ENCODE measurements around the gene ATP1A4.
"Not testable (repeated sequence)": the region's sequence is repeated elsewhere in the genome, so short reads cannot be mapped to it uniquely, and the experiment has no call there.

ATP1A4 gene

DNA sequence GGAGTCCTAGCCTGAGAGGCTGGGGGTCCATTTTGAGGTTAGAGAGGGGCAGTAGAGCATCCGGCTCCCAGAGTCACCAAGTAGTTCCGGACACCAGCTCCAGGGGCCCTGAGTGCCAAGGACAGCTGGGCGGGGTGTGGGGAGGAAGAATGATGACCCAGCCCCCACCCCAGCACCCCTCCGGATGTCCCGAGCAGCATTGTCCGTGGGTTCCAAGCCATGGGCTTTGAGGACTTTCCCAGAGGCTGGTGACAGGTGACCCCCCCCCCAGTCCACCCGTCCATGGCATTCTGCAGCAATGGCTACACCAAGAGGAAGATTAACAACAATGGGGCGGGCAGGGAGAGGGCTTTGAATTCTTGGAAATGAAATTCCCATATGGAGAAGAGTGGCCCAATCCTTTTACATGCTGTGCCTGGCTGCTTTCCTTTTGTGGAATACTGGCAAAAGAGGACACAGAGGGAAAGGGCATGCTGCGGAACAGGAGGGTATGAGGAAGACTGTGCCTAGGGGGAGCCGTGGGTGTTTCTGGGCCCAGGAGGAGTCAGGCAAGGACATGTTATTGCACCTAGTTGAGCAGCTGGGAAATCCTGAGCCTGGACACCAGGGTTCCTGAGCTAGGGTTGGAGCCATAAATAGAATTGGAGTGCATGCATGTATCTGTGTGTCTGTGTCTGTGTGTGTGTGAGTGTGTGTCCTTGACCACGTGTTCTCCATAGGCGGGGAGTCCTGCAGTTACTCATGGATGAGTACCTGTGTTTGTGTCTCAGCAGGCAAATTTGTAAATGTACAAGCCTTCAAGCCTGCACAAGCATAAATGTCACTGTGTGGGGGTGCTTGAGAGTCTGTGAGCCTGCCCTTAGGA is 34.9 kb upstream of the ATP1A4 start:
- no peak overlapping the region for H3K4me3 ChIP-seq (ENCODE audit: low read length)
- no peak for TF ChIP-seq ZNF274 (IDR thresholded peaks at IDR 0.05; ENCODE audit: low read depth, low read length)

DNA sequence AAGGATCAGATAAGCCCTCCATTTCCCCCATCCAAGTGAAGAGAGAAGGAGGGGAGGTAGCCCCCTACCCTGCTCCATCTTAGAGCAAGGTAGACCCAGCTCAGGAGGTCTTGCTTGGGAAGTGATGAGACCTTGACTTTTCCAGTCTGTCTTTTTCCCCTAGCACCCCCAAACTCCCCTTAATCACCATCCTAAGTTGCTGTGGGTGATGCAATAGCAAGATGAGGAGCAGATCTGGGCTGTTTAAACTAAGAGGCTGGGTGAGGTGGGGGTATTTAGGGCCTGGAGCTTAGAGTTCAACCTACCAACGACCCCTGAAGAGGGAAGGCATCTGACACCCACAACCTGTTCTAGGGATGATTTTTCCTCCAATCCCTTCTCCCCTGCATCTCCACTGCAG is 34.1 kb upstream of the ATP1A4 start:
- H3K4me3 ChIP-seq (ENCODE audit: low read length) = no peak overlapping the region
- no peak for TF ChIP-seq ZNF274 (IDR thresholded peaks at IDR 0.05; ENCODE audit: low read depth, low read length)

DNA sequence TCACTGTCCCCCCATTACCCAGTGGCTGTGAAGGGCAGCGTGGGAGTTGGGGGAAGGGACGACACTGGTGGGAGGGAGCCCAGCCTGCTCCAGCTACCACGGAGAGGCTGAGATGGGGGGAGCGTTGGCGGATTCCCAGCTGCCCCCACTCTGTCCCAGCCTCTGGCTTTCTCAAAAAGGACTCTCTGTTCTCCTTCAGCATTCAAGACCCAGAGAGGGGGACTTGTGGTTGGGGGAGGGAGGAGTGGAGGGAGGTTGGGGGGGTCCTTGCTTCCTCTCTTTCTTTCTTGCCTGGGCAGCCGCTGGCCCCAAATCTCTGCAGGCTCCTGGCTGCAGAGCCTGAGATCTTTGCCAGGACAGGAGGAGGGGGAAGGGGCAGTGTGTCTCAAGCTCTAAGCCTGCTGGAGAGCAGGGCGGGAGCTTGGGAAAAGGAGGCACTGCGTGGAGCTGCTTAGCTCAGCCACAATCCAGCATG is 33.7 kb upstream of the ATP1A4 start:
- no peak for TF ChIP-seq ZNF274 (IDR thresholded peaks at IDR 0.05; ENCODE audit: low read depth, low read length)
- no peak overlapping the region for H3K4me3 ChIP-seq (ENCODE audit: low read length)

DNA sequence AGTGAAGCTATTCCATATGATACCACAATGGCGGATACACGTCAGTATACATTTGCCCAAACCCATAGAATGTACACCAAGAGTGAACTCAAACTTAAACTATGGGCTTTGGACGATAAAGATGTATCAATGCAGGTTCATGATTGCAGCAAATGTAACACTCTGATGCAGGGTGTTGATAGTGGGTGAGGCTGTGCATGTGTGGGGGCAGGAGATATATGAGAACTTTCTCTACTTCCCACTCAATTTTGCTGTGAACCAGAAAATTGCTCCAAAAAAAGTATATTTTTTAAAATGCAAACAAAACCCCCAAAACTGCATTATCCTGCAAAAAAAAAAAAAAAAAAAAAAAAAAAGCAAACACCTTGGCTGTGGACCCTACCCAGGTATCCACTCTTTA is 32.5 kb upstream of the ATP1A4 start:
- H3K4me3 ChIP-seq (ENCODE audit: low read length) = no peak overlapping the region
- no peak for TF ChIP-seq ZNF274 (IDR thresholded peaks at IDR 0.05; ENCODE audit: low read depth, low read length)

DNA sequence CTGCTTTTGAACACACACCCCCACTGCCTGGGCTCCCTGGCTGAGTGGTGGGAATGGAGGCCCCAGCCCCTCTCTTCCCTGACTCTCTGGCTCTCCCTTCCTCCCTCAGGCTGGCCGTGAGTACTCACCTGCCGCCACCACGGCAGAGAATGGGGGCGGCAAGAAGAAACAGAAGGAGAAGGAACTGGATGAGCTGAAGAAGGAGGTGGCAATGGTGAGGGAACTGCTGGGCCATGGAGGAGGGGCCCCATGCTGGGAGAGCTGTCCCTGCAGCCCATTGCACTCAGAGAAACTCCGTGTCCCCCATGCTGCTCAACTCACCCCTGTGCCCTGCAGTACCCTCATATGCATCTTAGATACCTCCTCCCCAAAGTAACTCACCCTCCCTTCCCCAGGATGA is 30.6 kb upstream of the ATP1A4 start:
- TF ChIP-seq ZNF274 (IDR thresholded peaks at IDR 0.05; ENCODE audit: low read depth, low read length) = no peak
- no peak overlapping the region for H3K4me3 ChIP-seq (ENCODE audit: low read length)

DNA sequence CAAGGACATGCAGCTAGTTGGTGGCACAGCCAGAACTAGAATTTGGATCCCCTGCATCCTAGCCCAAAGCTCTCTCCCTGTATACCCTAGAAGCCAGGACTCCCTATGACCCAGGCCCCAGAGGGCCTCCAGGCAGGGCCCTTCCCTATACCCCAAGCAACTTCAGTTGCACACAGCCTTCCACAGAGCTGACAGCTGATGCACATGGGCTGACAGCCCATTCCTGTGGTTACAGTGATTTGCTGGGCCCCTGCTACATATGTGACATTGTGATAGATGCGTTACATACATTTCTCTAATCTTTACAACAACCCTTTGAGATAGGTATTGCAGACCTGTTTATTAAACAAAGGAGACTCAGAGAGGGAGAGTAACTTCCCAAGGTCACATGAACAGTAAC is 30.0 kb upstream of the ATP1A4 start:
- no peak for TF ChIP-seq ZNF274 (IDR thresholded peaks at IDR 0.05; ENCODE audit: low read depth, low read length)
- no peak overlapping the region for H3K4me3 ChIP-seq (ENCODE audit: low read length)

DNA sequence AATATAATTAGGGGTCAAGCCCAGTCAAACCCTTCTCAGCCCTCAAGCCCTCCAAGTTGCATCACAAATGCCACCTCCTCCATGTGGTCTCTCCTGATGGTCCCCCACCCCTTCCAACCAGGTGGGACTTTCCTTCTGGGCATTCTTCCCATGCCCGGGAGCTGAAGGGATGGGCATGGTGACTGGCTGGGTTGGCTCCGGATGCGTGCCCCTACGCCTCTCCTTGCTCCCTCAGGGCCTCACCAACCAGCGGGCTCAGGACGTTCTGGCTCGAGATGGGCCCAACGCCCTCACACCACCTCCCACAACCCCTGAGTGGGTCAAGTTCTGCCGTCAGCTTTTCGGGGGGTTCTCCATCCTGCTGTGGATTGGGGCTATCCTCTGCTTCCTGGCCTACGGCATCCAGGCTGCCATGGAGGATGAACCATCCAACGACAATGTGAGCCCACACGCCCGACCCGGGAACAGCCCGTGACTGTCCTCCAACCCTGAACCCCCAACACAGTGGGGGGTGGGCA is 28.4 kb upstream of the ATP1A4 start:
- no peak for TF ChIP-seq ZNF274 (IDR thresholded peaks at IDR 0.05; ENCODE audit: low read depth, low read length)
- H3K4me3 ChIP-seq (ENCODE audit: low read length) = no peak overlapping the region

DNA sequence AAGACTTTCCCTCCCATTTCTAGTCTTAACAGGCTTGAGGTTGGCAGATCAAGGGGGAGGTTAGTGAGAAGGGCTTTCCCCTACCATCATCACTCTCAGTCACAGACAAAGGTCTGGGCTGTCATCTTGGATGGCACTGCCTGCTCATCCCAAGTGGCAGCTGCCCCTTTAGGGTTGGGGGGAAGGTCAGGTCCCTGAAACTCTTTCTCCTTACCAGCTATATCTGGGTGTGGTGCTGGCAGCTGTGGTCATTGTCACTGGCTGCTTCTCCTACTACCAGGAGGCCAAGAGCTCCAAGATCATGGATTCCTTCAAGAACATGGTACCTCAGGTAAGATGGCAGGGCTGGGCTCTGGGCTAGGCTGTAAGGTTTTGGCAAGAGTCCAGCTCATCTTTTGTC is 27.7 kb upstream of the ATP1A4 start:
- TF ChIP-seq ZNF274 (IDR thresholded peaks at IDR 0.05; ENCODE audit: low read depth, low read length) = no peak
- H3K4me3 ChIP-seq (ENCODE audit: low read length) = no peak overlapping the region

DNA sequence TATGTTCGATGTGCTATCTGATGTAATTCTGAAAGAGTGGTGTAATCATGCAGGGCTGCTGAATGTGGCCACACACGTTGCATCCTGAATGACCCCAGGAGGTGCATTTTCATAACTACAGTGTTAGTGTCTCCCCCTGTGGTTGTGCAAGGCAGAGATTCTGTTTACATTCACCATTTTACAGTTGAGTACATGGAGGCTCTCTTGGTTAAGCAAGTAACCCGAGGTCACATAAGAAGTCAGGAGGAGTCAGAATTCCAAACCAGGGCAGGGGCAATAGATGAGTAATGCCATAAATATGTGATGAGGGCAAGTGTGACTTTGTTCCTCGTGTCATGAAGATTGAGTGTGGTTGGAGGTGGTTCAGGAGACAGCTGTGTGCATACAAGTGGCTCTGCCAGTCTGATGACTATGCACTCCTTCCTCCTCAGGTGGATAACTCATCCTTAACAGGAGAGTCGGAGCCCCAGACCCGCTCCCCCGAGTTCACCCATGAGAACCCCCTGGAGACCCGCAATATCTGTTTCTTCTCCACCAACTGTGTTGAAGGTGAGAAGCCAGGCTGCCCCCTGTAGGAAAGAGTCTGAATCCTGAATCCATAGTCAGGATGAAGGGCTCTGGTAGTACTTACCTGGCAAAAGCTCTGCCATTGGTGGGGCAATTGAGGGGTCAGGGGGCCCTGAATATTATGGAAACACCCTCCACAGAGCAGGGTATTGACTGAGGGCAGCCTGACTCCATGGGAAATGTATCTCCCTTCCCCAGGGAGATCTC is 26.5 kb upstream of the ATP1A4 start:
- H3K4me3 ChIP-seq (ENCODE audit: low read length) = no peak overlapping the region
- TF ChIP-seq ZNF274 (IDR thresholded peaks at IDR 0.05; ENCODE audit: low read depth, low read length) = no peak

DNA sequence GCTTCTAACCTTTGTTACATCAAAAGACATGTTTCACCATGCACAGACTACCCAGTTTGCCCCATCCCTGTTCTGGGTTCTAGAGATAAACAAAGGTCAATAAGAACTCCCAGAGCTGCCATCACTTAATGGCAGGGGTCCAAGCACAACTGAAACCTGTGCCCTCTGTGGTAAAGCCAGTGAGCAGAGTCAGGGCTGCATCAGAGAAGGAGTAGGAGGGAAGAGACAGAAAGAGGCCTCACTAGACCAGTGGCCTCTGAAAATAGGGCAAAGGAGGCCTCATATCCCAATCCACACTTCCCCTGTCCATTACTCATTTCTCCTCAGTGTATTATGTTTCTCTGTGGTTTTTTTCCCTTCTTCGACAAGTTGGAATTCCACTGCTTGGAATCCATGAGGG is 25.7 kb upstream of the ATP1A4 start:
- no peak overlapping the region for H3K4me3 ChIP-seq (ENCODE audit: low read length)
- no peak for TF ChIP-seq ZNF274 (IDR thresholded peaks at IDR 0.05; ENCODE audit: low read depth, low read length)

DNA sequence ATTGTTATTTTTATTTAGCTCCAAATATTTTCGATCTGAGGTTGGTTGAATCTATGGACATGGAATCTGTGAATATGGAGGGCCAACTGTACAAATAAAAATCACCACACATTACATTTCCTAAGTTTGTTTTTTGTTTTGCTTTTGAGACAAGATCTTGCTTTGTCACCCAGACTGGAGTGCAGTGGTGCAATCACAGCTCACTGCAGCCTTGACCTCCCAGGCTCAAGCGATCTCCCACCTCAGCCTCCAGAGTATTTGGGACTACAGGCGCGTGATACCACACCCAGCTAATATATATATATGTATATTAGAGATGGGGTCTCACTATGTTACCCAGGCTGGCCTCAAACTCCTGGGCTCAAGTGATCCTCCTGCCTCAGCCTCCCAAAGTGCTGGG is 25.1 kb upstream of the ATP1A4 start:
- not testable (repeated sequence) for H3K4me3 ChIP-seq (ENCODE audit: low read length)

DNA sequence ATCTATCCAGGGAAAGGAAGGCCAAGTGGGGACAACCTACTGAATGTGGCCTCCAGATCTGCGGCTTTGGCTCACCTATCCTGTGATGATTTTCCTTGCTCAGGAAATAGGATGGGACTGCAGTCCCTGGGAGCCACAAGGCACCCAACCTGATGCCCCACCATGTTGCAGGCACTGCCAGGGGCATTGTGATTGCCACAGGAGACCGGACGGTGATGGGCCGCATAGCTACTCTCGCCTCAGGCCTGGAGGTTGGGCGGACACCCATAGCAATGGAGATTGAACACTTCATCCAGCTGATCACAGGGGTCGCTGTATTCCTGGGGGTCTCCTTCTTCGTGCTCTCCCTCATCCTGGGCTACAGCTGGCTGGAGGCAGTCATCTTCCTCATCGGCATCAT is 24.0 kb upstream of the ATP1A4 start:
- TF ChIP-seq ZNF274 (IDR thresholded peaks at IDR 0.05; ENCODE audit: low read depth, low read length) = no peak
- no peak overlapping the region for H3K4me3 ChIP-seq (ENCODE audit: low read length)

DNA sequence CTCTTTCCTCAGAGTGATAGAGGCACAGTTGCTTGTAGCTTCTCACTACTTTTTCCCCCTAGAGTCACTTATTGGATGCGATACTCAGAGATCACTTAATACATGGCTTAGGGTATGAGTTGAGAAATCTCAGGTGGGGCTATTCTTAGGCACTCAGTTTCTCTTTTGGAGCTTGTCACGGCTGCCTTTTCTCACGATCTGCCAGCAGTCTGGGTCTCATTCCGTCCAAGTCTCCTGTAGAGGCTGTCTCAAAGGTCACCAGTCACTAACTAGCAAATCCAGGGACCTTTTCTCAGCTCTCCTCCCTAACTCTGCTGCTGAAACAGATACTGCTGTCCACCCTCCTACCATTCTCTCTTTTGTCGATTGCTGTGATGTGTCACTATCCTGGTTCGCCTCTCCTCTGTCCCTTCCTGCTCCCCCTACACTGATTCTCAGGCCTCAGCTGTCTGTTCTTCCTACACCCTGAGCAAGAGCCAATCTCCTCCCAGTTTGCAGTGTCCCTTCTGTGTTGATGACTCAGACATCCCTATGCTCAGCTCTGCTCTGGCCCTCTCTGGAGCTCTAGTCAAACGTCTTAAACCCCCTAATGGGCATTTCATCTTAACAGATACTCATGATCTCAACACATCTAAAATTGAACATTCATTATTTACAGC is 23.4 kb upstream of the ATP1A4 start:
- no peak for TF ChIP-seq ZNF274 (IDR thresholded peaks at IDR 0.05; ENCODE audit: low read depth, low read length)
- H3K4me3 ChIP-seq (ENCODE audit: low read length) = no peak overlapping the region

DNA sequence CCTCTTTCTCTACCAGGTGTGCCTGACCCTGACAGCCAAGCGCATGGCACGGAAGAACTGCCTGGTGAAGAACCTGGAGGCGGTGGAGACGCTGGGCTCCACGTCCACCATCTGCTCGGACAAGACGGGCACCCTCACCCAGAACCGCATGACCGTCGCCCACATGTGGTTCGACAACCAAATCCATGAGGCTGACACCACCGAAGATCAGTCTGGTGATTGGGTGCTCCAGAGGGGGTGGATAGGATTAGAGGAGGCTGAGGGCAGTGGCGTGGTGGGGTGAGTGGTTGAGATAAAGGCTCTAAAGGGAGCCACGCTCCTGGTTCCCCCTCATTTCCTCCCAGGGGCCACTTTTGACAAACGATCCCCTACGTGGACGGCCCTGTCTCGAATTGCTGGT is 22.8 kb upstream of the ATP1A4 start:
- no peak for TF ChIP-seq ZNF274 (IDR thresholded peaks at IDR 0.05; ENCODE audit: low read depth, low read length)
- no peak overlapping the region for H3K4me3 ChIP-seq (ENCODE audit: low read length)

All from GM08714 (cell line).